NCI-H2107 (cell line): ENCODE data around the gene ANKMY1.

Experiments used
- DNase-seq: peaks from one replicate; lab custom pipeline; 2025; lab: John Stamatoyannopoulos, UW

Gene ANKMY1

DNA sequence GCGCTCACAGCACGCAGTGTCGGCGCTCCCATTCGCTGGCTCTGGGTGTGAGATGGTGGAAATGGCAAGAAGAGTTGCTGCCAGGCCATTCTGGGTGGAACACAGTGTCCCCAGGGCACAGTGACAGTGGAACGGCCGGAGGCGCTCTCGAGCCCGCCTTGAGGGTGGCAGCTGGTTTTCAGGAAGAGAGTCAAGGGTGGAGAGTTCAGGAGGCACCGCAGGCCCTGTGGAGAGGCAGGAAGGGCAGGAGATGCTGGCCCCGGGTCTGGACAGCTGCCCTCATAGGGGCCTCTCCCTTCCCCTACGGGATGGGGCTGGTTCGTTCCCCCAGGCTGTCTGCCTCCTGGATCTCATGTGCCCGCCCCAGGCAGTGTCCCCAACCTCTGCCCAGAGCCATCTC is 109.9 kb downstream of the ANKMY1 start:
- no peak for DNase-seq

- no peak for DNase-seq
Measured at GRCh38 chr2:240447331-240447730, 110.5 kb downstream of the ANKMY1 start.

GRCh38 chr2:240446664-240447175 is 111.1 kb downstream of the ANKMY1 start:
- no peak for DNase-seq

DNA sequence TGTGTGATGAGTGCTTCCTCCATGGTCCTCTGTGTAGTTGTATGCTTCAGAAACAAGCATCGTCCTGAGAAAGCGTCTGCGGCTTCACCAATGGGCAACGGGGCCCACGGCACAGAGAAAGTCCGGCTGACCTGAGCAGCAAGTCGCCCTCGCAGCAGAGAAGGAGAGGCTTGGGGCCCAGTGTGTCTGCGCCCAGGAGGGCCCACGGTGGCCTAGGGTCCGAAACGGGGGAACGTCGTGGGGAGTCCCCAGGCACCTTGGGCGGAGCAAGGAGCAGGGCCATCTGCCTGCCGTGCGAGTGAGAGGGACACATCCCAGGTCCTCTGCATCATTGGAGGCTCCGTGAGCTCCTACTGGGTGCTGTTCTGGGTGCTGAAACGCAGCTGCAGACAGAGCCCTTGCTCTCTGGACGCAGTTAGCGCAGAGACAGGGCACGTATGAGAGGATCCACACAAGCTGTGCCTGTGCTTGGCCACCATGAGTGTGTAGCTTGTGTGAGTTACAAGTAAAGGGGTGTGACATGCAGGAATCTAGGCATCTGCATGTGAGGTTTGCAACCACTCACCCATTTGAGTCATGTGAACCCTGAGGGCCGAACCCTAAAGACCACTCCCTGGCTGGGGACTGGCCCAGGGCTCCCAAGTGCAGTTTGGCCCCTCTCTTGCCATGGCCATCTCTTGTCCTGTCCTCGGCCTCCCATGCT is 111.7 kb downstream of the ANKMY1 start:
- DNase-seq: no peak

GRCh38 chr2:240444464-240444863 is 113.3 kb downstream of the ANKMY1 start:
- DNase-seq: no peak

DNA sequence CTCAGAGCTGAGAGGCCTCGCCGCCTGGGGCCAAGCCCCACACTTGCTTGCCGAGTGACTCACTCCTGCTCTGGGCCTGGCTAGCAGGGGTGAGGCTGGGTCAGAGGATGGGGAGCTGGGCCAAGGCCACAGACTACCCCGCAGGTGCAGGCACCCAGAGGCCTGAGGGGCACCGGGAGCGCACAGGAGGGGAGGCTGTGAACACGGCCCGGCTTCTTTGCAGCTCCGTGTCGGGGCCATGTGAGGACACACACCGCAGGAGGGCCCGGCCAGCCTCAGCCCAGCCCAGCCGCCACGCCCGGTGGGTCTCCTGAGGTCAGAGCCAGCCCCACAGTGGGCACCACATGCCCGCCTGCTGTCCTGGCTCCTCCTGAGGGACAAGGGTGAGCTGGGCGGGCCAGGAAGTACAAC is 113.9 kb downstream of the ANKMY1 start:
- DNase-seq: no peak

DNA sequence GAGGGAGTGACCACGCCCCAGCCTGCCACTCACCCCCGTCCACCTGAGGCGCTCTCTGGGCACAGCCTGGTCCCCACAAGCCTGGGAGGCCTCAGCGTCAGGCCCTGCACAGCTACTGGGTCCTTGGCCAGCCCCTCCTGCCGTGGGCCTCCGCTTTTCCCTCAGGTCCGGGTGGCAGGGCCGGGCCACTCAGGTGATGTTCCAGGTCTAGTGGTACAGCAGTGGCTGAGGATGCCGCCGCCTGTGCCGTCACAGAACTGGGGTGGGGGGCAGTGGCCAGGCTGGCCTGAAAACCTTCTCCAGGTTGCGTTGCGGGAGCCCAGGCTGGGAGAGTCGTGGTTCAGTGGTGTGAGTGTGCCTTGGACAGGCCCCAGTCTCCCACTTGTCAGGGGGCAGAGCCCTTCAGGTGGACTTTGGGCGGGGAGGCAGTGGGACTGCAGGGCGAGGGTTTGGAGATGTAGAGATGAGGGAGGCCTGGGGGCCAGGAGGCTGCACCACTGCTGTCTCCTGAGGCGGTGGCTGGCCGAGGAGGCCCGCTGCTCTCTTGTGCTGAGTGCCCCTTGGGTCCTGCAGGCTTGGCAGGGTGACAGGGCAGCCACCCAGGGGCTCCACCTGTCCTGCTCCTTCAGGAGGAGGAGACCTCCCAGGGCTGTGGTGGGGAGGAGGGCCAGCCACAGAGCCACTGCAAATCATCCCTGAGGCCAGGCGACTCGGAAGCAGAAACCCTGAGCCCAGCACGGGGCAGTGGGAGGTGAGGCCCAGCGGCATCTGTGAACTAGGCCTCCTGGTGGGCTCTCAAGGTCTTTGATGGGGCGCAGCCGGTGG is 114.7 kb downstream of the ANKMY1 start:
- DNase-seq: no peak

GRCh38 chr2:240441993-240442411 is 115.8 kb downstream of the ANKMY1 start:
- DNase-seq: no peak

DNA sequence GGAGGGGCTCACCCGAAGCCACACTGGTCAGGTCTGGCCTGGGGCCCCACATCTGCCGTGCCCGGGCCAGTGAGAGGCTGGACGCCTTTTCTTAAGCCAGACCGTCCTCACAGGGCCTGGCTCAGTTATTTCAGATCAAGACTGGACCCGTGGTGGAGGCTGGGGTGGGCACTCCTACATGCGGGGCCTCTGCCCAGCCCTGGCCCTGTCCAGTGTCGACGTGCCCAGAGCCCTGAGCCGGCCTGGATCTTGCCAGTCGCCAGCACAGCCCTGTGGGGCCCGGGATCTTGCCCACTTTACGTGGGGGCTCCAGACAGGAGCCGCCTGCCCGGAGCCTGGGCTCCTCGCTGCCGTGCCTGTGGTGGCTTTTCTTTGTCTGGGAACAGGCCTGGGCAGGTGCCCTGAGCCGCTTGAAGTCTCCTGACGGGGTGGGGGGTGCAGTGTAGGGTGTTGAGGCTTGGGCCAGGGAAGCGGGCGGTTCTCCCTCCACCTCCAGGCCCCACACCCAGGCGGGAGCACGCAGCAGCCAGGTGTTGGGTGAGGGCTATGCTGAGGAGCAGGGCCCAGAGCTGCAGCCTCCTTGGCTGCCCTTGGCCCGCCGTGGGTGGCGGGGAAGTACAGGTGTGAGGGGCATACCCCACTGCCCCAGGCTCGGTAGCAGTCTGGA is 116.3 kb downstream of the ANKMY1 start:
- peak; percentile 48 for DNase-seq

DNA sequence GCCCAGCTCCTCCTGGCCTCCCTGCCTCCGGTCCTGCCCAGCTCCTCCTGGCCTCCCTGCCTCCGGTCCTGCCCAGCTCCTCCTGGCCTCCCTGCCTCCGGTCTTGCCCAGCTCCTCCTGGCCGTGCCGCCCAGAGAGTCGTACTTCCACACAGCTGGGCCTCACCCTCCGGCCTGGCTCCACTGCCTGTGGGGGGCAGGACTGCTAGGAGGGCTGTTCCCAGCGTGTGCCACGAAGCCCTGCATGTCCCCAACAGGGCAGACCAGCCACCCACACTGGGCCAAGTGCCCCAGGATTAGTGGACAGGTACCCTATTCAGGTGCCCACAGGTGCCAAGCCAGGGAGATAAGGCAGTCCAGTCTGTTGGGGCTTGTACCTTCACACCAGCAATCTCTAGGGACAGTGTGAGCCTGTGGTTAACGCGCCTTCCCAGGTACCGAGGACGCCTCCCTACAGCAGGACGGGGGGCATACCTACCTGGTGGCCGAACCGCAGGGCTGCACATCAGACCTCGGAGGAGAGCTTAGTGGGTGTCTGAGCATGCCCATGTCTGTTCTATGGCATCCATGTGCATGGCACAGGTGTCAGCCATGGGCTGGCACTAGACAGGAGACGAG is 117.0 kb downstream of the ANKMY1 start:
- DNase-seq: no peak

DNA sequence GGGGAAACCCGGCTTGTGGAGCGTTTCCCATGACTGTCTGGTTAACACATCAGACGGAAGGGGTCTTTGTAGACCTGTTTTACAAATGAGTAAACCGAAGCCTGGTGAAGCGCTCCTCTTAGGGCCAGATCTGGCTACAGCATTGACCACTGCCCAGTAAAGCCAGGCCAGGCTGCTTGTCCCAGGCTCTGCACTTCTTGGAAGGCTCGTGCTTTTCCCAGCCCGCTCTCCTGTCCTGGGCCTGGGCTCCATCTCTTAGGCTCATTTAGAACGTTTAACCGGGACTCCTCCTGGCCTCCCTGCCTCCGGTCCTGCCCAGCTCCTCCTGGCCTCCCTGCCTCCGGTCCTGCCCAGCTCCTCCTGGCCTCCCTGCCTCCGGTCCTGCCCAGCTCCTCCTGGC is 117.5 kb downstream of the ANKMY1 start:
- DNase-seq: no peak

GRCh38 chr2:240439698-240440151 is 118.1 kb downstream of the ANKMY1 start:
- DNase-seq: no peak

GRCh38 chr2:240438810-240439697 is 118.7 kb downstream of the ANKMY1 start:
- DNase-seq: no peak

- DNase-seq: no peak
Measured at GRCh38 chr2:240437861-240438809, 119.7 kb downstream of the ANKMY1 start.

DNA sequence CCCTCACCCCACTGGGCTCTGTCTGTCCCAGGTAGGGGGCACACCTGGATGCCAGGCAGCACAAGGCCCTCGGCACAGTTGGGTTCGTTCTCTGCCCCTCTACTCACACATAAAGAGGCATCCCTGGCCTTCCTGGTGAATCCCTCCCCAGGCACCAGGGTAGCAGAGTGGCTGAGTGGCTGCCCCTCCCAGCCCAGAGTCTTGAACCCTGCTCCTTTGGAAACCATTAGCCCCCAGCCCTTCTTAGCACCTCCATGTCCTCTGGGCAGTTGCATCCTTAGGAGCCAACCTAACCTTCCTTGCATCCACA is 120.3 kb downstream of the ANKMY1 start:
- DNase-seq: no peak

- DNase-seq: no peak
Measured at GRCh38 chr2:240436683-240437550, 120.9 kb downstream of the ANKMY1 start.

DNA sequence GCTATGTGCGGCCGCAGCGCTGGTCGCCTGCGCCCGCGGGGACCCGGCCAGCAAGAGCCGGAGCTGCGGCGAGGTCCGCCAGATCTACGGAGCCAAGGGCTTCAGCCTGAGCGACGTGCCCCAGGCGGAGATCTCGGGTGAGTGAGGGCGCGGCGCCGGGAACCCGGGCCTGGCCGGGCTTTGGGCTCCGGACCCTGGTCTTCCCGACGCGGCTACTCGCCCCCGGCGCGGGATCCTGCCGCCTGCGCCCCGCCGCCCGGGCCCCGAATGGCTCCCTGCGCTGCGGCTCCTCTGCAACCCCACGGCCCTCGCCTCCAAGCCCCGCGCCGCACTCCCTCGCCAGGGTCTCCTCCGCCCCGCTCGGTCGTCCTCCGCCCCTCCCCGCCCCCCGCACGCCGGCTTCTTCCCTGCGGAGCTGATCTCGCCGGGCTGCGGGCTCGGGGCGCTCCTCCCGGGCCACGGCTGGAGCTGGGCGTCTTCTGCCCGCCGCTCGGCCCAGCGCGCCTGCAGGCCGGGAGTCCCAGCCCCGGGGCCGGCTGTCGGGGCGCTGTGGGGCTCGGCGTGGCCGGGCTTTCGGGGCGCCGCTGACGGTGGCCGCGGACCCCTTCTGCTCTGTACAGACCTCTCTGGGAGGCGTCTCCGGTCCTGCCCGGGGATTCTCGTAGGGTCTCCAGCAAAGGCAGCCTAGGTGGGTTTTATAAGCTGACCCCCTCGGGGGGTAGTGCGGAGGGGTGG is 121.7 kb downstream of the ANKMY1 start:
- DNase-seq: no peak

DNA sequence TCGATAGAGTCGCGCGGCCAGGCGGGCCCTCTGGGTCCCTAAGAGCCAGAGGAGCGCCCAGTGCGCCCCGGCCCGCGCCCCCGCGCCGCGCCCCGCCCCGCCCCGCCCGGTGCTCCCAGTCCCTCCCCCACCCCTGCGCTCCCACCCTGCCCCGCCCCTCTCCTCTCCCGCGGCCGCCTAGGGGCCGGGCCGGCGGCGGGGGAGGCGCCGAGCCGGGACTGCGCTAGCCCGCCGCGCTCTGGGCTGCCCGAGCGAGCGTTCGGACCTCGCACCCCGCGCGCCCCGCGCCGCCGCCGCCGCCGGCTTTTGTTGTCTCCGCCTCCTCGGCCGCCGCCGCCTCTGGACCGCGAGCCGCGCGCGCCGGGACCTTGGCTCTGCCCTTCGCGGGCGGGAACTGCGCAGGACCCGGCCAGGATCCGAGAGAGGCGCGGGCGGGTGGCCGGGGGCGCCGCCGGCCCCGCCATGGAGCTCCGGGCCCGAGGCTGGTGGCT is 122.3 kb downstream of the ANKMY1 start, which contains the start of gene GPC1:
Gene GPC1 (plus strand): TSS at position 207 of the 491 bp plus-strand sequence. CDS start 256 bp downstream, at position 463.
- no peak for DNase-seq
